HG02970 (cell line): ENCODE results near the gene UBXN11.

ENCODE experiments used
- ATAC-seq: cut with Tn5 transposase; IDR thresholded peaks from one replicate; pipeline ENCODE4 v1.9.1; 2021; ENCODE audit warnings: mild to moderate bottlenecking, moderate library complexity, moderate number of reproducible peaks; ENCODE audit not compliant: unreplicated experiment, low FRiP score

UBXN11 gene

DNA sequence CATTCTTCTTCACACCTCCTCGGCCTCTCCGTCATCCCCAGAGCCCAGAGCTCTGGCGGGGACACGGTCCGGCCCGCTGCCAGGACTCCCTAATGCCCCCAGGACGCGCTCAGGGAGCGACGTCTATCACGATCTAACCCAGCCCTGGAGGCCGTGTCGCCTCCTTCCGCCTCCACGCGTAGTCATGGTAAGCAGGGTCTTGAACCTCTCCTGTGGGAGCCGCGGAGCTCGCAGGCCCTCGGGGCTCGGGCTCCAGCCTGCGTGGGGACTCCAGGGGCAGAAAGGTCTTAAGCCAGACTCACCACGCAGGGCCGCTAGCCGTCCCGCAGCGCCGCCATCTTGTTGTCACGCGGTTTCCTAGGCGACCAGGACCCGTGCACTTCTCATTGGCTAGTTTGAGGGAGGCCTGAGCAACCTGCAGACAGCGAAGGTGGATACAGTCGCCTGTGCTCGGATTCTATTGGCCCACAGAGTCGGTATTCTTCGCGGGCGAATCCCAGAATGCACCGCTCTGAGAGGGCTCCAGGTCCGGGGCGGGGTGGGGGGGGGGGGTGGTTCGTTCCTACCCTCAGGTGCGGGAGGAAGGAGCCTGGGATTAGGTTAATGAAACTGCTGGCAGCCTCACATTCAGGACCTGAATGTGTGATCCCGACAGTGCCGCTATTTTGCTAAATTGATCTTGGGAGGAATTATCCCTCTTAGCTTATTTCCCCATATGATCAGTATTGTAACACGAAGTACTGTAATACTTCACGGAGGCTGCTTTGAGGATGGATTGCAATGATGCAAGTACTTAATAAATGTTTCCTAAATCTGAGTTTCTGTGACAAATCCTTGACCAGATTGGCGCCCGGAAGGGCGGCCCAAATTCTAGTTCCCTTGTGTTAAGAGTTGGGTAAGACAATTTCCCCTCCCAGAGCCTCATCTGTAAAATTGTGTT, at the start of gene UBXN11:
TSS of gene UBXN11 (minus strand) at position 347 of the 940 bp plus-strand sequence. CDS start 3,753 bp downstream, outside the sequence.
- ATAC-seq: peak; percentile 96

- ATAC-seq: no peak
Observed at GRCh38 chr1:26356106-26356505, 49.7 kb upstream of the UBXN11 start.

- no peak for ATAC-seq
Observed at GRCh38 chr1:26354972-26355371, 48.5 kb upstream of the UBXN11 start.

- no peak for ATAC-seq
Observed at GRCh38 chr1:26353976-26354820, 47.8 kb upstream of the UBXN11 start, which contains the start of gene CRYBG2. Gene CRYBG2 (minus strand): TSS chr1:26354130. CDS start chr1:26346657, 7,473 bp downstream.

DNA sequence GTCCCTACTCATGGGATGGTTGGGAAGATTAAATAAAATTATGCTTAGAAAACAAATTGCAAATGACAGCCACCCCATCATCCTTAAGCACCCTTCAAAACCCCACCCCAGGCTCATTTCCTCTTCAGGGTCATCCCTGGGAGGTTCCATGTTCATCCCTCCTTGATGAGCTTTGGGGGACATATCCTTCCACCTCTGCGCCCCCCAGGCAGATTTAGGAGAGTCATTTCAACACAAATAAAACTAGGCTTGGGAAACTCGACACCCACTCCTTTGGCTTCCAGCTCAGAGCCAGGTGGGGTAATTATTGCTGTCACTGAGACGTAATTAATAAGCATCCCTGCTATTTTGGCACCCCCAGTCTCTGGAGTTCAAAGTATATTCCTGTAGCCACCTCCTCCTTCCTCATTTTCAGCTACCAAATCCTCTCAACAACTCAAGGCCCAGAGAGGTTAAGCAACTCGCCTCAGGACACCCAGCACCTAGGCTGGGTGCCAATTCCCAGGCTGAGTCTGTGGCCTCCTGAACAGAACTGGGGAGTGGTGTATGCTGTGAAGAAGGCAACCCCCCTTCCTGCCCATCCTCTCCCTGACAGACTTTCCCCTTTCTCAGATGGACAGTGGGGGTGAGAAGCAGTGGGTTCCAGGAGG, 46.9 kb upstream of the UBXN11 start:
- no peak for ATAC-seq

DNA sequence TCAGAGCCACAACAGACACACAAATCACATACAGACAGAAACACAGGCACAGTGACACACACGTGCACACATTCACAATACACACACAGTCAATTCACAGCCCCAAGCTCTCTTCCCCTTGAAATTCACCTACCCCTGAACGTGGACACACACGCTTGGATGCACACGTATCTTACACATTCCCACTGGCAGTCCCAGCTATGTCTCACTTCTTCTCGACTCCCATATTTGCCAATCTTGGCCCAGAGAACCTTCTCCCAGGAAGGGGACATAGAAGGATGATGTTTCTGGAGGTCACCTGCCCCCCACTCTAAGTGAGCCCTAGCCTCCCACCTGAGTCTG, 45.9 kb upstream of the UBXN11 start:
- no peak for ATAC-seq

DNA sequence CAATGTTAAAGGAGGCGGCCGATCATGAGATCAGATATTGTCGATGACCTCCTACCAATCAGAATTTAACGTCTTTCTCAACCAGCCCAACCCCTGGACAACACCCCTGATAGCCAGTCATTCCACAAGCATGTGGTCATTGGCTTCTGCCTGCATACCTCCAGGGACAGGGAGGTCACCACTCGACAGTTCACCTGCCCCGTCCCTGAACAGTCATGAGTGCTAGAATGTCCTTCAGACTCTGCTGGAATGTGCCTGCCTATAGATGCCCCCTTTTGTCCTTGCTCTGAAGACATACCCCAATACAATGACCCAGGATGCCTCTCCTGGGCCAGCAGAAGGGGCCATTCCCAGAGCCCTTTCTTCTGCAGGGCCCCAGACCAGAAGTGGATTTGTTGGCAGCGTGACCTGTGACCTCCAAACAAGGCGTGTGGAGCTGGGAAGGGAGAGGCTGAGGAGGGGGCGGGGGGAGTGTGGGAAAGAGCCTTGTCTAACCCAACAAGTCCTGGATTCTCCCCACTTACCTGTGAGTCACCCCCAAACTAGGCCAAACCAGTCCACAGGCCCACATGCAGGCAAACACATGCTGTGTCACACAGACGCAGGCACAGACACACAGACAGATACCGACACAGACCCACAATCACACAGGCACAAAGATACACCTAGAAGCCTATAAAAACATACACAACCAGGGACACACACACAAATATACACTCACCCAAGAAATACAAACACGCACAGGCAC, 45.3 kb upstream of the UBXN11 start:
- no peak for ATAC-seq

DNA sequence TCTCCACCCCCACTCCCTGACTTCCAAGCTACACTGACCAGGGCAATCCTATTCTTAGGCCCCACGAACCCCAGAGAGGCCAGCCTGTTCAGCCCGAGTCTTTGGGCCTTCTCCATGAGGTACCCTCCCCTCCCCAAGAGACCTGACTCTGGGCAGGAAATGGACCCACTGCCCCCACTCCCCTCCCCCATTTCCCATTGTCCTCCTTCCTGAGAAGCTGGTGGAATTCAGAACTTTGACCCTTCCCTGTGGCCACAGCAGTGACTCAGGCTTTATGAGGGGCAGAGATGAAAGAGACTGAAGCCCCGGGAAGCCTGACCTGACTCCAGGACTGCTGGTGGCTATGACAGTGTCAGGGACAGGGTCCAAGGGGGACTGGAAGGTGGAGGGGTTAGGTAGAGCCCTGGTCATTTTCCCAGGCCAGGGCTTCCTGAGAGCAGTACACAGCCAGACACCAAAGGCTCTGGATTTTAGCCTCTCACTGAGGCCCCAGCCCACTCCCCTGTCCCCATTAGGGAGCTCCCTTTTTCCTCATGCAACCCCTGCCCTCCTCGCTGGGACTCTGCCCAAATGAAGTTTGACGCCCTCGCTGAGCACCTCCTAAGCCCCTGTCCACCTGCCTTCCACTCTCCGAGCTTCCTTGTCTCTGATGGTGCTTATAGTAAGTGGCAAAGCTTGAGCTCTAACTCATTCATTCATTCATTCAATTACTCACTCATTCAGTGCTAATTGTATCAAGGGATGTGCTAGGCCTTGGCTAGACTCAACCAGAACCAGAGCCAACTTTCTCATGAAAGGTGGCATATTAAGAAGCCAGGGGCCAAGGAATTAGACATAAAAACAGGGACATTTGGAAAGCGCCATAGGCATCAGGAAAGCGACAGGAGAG, 44.5 kb upstream of the UBXN11 start:
- no peak for ATAC-seq

DNA sequence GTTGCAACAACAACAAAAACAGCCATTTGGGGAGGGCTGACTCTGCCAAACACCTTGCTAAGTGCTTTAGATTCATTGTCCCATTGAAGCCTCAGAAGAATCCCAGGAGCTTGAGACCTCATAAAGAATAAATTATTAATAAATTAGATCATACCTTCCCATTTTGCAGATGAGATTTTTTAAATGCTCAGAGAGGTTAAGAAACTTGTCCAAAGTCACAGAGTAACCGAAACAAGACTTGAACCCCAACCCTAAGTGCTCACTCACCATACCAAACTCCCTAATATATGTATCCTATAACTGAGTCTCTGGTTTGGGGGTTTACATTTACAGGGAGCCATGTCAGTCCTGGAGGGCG, 43.9 kb upstream of the UBXN11 start:
- no peak for ATAC-seq

GRCh38 chr1:26349877-26350244, 43.4 kb upstream of the UBXN11 start:
- ATAC-seq: no peak

GRCh38 chr1:26349188-26349876, 42.9 kb upstream of the UBXN11 start:
- no peak for ATAC-seq

DNA sequence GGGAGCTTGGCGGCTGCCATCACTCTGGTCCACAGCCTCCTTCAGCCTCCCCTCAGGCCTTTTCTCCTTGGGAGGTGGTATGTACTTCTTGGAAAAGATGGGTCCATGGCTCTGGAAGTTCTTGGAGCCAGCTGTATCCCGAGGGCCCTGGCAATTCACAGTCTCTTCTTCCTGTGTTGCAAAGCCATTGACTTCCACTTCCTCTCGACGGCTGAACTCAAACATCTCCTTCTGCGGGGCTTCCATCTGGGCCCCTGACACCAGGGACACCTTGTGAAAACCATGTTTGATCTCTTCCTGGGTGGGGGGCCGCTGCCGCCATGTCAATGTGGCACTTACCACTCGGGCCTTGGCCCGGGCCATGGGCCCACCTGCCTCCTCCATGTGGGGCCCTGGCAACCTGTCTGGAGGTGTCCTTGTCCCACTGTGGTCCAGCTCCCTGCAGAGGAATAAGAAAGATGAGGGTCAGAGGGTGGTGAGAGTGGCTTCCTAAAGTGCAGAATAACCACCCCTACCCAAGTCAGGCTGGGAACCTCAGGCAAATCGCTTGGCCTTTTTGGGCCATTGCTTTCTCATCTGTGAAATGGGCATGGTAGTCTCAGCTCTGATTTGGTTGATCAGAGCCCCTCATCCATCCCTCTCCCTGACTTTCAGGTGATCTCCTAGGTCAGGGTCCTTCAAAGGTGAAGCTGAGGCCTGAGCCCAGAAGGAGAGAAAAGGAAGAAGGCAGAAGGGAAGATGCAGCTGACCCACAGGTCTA, 40.0 kb upstream of the UBXN11 start:
- ATAC-seq: no peak

GRCh38 chr1:26345718-26346117, 39.3 kb upstream of the UBXN11 start:
- no peak for ATAC-seq

- no peak for ATAC-seq
Observed at GRCh38 chr1:26344147-26344920, 37.9 kb upstream of the UBXN11 start.

- no peak for ATAC-seq
Observed at GRCh38 chr1:26340047-26340481, 33.6 kb upstream of the UBXN11 start.

DNA sequence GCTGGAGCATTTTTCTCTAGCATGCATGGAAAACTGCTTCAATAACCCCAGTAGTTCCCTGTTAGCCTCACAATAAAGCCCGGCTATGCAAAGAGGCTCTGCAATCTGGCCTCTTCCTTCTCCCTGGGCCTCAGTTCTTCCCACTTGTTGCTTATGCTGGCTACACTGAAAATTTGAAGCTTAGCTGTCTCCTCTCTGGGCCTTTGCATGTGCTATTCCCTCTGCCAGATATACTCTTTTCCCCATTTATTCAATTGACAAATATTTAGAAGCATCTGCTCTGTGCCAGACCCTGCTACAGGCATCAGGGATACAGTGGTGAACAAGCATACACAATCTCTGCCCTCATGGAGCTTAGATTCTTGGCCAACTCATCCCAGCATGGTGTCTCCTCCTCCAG, 32.2 kb upstream of the UBXN11 start:
- no peak for ATAC-seq

- no peak for ATAC-seq
Observed at GRCh38 chr1:26337625-26338024, 31.2 kb upstream of the UBXN11 start.
